Measurements from ENCODE around the gene PLCH2.
"Not testable (repeated sequence)": the region's sequence is repeated elsewhere in the genome, so short reads cannot be mapped to it uniquely, and the experiment has no call there.

The PLCH2 gene

DNA sequence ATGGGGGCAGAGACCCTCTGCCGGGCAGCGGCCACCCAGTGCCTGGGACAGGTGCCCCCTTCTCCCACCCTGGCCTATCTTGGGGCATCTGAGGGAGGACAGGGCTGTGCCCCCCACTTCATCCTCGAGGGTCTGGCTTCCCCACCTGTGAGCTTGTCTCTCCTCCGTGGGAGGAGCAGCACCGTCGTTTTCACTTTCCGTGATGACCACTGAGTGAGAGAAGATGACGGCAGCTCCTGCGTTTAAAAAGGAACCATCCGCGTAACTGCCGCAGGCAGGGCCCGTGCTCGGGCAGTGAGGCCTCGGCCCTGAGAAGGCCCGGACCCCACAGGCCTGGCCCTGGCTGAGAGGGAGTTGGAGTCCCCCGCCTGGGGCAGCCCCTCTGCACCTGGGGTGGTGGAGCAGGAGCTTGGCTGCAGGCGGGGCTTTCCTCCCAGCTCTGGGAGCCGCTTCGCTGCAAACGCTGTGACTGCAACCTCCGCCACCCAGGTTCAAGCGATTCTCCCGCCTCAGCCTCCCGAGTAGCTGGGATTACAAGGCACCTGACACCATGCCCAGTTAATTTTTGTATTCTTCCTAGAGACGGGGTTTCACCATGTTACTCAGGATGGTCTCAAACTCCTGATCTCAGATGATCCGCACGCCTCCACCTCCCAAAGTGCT is 73.4 kb downstream of the PLCH2 start:
- not testable (repeated sequence) for DNase-seq

GRCh38 chr1:2550309-2550861 is 74.3 kb downstream of the PLCH2 start:
- DNase-seq, result not testable (repeated sequence)

DNA sequence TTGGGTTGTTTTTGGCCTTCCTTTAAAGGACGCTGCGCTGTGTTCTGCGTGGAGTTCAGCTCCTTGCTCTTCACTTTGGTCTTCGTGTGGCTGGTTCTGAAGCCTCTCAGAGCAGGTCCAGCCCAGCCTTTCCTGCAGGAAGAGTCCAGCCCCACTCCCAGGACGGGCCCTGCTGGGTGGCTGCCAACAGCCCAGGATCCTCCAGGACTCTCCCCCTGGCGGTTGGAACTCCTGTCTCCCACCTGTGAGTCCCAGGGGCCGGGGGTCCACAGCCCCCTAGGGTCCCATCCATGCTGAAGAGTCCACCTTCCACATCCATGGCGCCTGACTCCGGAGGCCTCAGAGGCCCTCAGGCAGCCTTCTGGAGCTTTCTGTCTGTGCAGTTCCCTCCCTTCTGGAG is 75.5 kb downstream of the PLCH2 start:
- not testable (repeated sequence) for DNase-seq

DNA sequence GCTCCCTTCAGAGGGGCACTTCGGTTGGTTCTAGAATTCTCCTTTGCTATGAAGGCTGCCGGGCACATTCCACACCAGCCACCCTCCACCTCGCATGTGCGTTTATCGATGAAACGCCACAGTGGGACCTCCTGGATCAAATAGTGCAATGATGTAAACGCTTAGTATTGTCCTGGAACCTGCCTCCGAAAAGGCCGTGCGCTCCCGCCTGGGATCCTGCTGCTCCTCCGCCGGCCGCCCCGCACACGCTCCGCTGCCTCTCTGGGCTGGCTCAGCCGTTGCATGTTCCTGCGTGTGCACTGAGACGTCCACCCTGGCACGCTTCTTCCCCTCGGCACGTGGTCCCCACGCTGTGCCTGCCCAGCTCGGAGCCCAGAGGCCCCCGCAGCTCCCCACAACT is 76.1 kb downstream of the PLCH2 start:
- no peak for DNase-seq

GRCh38 chr1:2553076-2553475 is 77.0 kb downstream of the PLCH2 start:
- not testable (repeated sequence) for DNase-seq

DNA sequence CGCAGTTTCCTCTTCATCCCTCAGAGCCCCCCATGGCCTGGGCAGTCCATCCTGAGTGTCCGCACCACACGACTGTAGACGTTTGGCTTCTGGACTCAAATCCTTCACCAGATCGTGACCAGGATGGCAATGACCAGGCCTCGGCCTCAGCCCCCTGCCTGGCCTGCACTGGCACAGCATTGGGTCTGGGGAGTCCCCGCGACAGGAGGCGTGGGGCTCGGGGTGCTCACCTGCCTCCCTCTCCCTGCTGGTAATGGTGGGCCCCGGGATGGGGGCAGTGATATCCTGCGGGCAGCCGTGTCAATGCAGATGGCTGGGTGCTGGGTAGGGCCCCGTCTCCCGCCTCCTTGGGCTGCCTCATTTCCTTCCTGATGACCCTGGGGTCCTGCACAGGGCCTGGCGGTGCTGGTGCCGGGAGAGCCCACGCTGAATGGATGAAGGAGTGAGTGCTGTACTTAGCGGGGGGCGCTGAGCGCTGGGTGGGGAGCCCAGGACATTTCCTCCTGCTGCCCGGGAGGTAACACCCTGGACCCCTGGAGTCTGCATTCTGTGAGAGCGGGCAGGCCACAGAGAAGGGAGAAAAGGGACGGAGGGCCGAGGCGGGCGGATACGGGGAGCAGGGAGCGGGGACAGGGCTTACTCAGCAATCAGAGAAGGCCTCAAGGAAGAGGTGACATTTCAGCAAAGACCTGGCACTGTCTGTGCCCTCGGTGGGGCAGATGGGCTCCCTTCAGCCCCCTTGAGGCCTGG is 78.0 kb downstream of the PLCH2 start:
- DNase-seq, result no peak

DNA sequence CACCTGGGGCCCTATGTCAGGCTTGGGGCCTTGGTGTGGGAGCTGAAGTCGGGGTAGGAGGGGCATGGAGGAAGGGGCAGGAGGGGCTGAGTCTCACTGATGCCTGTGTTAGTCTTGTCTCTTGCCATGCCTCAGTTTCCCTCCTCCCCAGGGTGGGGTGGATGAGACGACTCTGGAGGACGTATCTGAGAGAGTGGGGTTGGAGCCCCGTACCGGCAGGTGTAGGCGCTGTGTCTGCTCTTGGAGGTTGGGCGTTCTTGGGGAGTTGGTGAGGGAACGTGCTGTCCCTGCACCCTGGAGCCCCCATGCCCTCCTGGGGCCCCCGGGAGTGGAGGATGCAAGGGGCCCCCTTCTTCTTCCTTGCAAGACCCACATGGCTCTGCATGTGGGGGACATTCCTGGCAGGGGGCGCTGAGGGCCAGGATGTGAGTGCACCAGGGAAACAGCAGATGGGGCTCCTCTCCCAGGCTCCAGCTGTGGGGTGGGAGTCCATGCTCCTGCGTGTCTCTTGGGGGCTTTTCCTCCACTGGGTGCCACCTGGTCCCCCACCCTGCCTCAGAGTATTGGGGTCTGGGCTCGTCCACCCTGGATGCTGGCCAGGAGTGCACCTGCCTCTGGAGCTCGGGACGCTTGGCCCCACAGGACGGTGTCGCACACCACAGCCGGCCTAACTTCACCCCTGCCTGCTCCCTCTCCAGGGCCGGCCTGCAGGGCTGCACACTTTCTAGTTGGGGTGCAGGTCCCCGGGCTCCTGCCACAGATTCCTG is 78.7 kb downstream of the PLCH2 start:
- no peak for DNase-seq
